Heart left ventricle (tissue), 13 donors: ENCODE results near the gene HIC1.

Experiments
- CTCF ChIP-seq, 12 donors: fragments of 200-600 bp; sonication (generic) in 4 of 12; IDR thresholded peaks; one replicate each; pipeline versions ENCODE4 v1.5.0 to v1.8.0; 2018 to 2022; ENCODE audit warnings: antibody characterized with exemption in 12 of 12, mild to moderate bottlenecking in 5 of 12
- POLR2A ChIP-seq, 2 donors: fragments of 450-650 bp; IDR thresholded peaks; one replicate each; pipeline ENCODE4 v1.6.1; 2017; ENCODE audit warnings: antibody characterized with exemption in 2 of 2, mild to moderate bottlenecking in 2 of 2, moderate library complexity in 2 of 2
- donor health status: ischemic (EF 13 %, LVEDD 7.1; RV severe dilation, severe dysfunction).
- donor health status: DM: no; HTN: yes; CAD: no.
- donor health status: DM: no; HTN: no; CAD: no.
- donor health status: ischemic (EF 25% LVEDD 6.9; RV normal size, moderate dysfunction).
- donor health status: ischemic (EF 25% LVEDD 5.7; RV mildly dilated, moderate dysfunction).
- donor health status: ischemic (EF 35%, LVEDD 5.7; RV mildly dilated, moderate dysfunction).
- donor health status: nonischemic (EF 11% LVEDD 7.7; RV severe dilation, severe dysfunction).
- donor health status: DM: yes; HTN: yes; CAD: no.
- donor health status: PGD.
- donor health status: ischemic (EF 29% LVEDD 5.4; RV normal size, mild dysfunction).
- donor health status: nonischemic (EF 23%, LVEDD 6.1; RV moderate dilation, normal function).

DNA sequence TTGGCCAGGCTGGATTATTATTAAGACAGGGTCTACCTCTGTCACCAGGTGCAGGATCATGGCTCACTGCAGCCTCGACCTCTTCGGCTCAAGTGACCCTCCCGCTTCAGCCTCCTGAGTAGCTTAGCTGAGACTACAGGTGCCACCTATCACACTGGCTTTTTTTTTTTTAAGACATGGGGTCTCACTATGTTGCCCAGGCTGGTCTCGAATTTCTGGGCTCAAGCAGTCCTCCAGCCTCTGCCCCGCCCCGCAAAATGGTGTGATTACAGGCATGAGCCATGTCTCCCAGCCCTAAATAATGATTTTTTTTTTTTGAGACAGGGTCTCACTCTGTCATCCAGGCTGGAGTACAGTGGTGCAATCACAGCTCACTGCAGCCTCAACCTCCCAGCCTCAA is 7.3 kb upstream of the HIC1 start:
- TF ChIP-seq CTCF (IDR thresholded peaks at IDR 0.05) (no peak), POLR2A (IDR thresholded peaks at IDR 0.05) (no peak)
